HG02852 (cell line): ENCODE data around the gene CRPPA.
"Not testable (repeated sequence)": the region's sequence is repeated elsewhere in the genome, so short reads cannot be mapped to it uniquely, and the experiment has no call there.

Experiments
- ATAC-seq: cut with Tn5 transposase; IDR thresholded peaks from one replicate; pipeline ENCODE4 v1.9.1; 2021; ENCODE audit warnings: mild to moderate bottlenecking, moderate library complexity; ENCODE audit not compliant: unreplicated experiment

CRPPA gene

DNA sequence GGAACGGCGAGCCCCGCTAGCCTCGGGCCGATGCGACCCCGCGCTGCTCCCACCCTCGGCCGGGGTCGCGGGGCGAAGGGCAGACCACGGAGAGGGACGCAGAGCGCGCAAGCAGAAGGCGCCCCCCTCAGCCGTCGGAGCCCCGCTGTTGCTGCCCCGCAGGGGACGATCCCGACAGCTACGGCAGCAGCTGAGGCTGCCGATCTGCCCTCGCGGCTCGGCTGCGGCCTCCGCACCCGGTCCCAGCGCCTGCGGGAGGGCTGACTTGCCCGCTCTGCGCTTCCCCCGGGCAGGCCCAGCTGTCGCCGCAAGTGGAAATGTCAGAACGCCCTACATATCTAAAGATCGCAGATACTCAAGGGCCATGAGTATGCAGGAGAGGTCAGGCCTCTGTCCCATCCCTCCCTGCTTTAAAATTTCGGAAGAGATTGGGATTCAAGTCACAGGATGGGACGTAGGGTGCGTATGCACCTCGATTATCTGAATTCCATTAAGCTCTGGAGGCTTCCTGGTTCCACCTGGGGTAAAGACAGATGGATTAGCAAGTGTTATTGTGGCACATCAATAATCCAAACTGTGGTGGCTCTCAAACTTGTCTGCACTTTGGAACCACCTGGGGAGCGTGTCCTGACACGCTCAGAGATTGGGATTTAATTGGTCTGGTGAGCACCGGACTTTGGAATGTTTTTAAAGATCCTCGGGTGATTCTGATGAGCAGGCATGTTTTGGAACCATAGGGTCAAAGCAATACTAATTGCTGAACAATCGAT lies at the start of gene CRPPA:
Gene CRPPA, minus strand, starts transcription at position 206 of the 770 bp plus-strand sequence. CDS start 216 bp downstream, outside the sequence.
- peak; percentile 43 for ATAC-seq

DNA sequence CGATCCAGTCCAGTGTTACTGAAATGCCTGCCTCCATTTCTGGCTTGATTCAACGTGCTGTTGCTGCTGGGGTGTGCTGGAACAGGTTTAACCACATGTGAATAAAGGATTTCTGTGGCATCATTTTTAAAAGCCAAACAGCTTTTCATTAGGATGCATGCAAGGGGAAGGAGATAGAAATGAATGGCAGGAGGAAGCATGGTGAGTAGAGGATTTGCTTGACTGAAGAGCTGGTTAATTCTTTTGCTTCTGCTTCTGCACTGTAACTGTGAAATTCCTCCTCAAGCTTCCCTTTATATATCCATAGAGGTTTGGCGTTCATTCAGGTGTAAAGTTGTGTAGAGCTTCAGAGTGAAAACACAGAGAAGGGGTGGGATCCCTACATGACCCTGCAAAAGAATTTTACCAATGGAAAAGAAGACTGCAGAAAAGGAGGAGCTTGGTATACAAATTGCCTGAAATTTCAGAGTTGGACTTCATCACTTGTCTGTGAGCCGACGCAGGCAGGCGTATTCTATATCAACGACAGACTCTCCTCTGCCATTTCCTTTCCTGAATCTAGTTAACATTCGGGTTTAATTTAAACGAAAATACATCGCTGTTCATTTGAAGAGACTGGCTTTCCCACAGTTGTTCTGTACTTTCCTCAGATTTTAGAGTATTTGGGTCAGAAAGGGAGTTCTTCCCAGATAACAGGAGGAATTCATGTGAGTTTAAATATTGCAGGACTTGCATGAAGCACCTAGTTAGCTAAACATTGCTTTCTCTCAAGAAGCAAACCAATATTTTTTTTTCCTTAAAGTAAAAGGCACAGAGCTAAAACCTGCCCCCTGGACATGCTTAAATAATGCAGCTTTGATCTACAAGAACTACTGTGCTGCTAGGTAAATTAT lies 44.4 kb upstream of the CRPPA start, which contains the start of gene SOSTDC1:
Gene SOSTDC1, minus strand, starts transcription at position 270 of the 893 bp plus-strand sequence. Its CDS starts 70 bp downstream, at position 200.
- ATAC-seq: no peak

DNA sequence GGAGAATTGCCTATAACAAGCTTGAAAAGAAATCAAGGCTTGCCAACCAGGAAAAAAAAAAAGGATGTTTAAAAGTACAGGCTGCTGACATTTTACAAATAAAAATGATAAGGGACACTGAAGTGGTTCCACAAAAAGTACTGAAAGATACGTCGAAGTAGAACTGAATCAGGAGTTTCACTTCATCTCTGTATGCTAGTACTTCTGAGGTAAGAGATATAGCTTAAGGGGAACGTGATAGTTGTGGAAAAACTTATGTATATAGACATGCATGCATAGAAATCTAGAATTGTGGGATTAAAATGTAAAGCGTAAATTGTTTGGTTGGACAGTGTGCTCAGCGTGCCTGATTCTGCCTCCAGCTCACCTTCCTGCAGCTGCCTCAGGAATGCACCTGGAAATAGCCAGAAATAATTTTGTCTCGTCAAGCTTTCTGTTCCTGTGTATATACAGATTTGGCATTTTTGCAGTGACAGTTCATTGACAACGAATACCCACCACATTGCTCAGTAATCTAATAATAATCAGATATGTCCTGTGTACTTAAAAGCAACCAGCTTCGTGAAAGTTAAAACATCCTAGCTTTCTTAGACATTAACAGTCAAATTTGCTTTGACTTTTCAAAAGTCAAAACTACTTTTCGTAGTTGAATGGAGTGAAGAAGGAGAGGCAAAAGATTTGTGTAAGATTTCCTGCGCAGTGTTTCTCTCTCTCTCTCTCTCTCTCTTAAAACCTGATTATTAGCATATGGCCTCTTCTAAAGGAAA lies 42.8 kb upstream of the CRPPA start:
- no peak for ATAC-seq

GRCh38 chr7:16463520-16463919 lies 42.2 kb upstream of the CRPPA start:
- no peak for ATAC-seq

- no peak for ATAC-seq
Measured at GRCh38 chr7:16462431-16462889, 41.1 kb upstream of the CRPPA start.

GRCh38 chr7:16460789-16461493 lies 39.6 kb upstream of the CRPPA start:
- ATAC-seq: no peak

DNA sequence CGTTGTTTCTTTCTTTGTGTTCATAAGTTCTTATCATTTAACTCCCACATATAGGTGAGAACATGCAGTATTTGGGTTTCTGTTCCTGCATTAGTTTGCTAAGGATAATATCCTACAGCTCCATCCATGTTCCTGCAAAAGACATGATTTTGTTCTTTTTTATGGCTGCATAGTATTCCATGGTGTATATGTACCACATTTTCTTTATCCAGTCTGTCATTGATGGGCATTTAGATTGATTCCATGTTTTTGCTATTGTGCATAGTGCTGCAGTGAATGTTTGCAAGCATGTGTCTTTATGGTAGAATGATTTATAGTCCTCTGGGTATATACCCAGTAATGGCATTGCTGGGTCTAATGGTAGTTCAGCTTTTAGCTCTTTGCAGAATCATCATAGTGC lies 35.0 kb upstream of the CRPPA start:
- ATAC-seq: not testable (repeated sequence)

DNA sequence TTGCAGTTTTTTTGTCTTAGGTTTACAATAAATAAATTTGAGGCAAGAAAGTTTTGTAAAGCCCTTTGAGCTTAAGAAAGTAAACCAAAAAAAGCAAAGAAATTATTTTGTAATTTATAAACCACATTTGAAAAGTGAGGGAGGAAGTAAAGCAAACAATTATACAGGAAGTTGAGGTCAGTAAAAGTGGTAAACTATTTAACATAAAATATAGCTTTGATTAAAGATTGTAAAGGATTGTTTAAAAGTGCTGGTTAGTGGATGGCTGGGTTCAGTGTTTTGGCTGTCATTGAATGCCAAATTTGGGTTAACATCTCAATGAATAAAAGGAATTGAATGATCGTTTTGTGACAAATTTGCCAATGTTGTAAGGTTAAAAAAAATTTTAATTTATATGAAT lies 34.3 kb upstream of the CRPPA start:
- no peak for ATAC-seq

DNA sequence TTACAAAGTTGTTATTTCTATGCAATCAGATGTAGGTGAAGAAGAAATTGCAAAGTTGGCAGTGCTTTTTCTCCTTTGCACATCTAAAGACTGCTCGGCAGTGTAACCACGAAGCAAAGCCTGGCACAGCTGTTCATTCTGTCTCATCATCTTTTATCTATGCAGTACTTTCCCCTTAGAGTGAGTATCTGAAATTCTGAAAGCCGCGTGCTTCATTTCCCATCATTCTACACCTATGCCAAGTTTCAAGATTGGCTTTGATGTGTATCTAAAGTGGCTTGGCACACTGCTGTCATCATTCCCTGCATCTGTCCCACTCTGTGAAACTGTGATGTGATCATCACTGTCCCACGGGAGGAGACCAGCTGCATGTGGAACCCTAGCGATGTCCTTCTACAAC lies 29.0 kb upstream of the CRPPA start:
- ATAC-seq: no peak

DNA sequence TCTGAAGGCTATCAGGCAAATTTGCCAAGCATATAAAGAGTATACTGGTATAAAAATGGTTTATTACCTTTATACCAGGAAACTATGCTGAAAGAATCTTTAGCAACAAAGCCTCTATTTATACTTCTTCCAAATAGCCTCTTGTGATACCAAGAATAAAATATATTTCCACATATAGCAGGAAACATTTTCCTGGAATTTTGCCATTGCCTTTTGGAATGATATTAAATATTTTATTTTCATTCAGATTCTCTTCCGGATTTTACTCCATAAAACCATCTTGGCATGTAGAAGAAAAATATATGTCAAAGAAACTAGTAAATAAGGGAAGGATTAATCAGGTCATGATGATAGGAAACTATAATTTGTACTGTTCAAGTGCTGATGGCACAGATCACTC lies 26.5 kb upstream of the CRPPA start:
- ATAC-seq: no peak

DNA sequence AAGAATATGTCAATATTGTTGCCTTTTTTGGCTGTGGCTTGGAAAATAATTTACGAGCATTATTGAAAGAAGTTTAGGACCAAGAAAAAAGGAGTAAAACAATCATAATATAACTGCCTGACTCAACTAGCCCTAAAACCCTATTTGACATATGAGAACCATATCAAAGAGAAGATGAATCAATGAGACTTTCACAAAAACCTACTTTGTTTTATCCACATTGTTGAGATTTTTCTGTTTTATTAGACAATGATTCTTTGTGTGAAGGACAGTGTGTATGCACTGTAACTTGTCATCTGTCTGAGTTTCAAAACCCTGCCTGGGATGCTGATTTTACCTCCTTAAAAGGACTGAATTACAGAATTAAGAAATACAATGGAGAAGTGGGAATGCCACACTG lies 25.2 kb upstream of the CRPPA start:
- no peak for ATAC-seq

- ATAC-seq: not testable (repeated sequence)
Measured at GRCh38 chr7:16443871-16444270, 22.5 kb upstream of the CRPPA start.

- no peak for ATAC-seq
Measured at GRCh38 chr7:16438988-16439387, 17.6 kb upstream of the CRPPA start.

DNA sequence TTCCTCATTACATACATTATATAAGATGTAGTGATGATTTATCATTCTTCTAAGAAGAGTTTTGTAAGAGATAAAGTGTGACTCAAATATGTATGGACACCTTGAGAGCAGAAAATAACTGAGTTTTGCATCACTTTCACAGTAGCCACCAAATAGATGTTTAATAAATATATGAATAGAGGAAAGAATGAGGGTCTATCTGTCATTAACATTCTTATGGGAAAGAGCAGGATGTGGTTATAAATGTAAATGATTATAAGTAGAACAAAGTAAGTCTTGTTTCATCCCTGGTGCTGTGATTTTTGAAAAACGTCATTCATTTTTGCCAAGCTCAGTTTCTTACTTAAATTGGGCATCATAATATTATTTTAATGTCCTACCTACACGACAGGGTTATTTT lies 15.0 kb upstream of the CRPPA start:
- no peak for ATAC-seq

DNA sequence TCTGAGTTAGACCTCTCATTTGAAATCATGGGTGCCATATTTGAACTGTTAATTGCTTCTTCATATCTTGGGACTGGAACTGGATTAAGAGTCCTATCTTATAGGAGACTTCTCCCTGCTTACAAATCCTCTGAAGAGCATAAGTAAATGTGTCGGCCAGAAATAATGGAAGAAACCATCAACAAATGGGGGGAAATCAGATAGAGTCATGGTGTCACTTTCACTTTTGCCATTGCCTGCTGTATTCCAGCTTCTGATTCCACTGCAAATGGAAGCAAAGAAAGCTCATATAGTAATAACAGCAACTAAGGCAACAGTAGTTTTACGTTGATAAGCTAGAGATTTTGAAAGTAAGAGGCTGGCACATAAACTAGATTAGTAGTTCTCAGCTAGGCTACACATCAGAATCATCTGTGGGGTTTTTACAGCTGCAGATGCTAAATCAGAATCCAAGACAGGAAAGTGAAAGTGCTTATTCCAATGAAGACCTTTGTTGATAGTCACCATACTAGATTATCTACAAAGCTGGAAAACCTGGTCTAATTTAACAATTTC lies 12.3 kb upstream of the CRPPA start:
- ATAC-seq: no peak

DNA sequence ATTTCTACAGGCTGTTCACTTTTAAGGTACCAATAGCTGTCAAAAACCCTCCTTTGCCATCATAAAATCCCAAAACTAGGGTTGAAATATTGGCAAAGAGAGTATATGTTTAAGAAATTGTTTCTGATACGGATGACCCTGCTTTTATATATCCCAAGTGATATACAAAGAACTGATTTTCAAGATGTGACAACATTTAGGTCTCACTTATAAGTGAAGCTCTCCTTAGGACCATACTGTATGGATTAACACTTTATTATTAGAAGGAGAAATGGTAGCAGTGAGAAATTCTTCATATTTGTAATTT lies 11.0 kb upstream of the CRPPA start:
- no peak for ATAC-seq

- peak; percentile 70 for ATAC-seq
Measured at GRCh38 chr7:16431646-16432424, 10.5 kb upstream of the CRPPA start.

- no peak for ATAC-seq
Measured at GRCh38 chr7:16430133-16430532, 8.8 kb upstream of the CRPPA start.

DNA sequence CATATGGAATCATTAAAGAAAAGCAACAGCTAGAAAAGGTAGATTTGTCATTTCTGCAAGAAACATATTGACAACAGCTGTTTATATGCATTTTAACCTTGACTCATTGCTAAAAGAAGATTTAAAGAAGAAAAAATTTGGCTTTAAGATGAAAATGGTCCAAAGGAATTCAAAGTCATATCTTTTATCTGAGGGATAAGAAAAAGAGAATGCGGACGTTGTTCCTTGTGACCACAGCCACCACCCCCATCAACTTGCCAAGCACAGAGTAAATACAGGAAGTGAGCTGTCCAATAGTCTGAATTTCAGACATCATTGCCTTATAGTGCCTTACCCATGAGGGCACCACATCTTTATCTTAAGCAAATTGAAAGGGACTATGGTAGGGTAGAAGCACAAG lies 7.3 kb upstream of the CRPPA start:
- ATAC-seq: no peak

GRCh38 chr7:16428182-16428581 lies 6.8 kb upstream of the CRPPA start:
- ATAC-seq: no peak
